Neural progenitor cell (in vitro differentiated cells): ENCODE data around the gene NKAIN2.

Experiments
- CTCF ChIP-seq: fragments of 200-600 bp; sonication (generic); IDR thresholded peaks from 2 replicates; pipeline ENCODE4 v1.5.1; 2017; ENCODE audit warnings: antibody characterized with exemption, mild to moderate bottlenecking
- EZH2phosphoT487 ChIP-seq: fragments of 200-600 bp; sonication (generic); IDR thresholded peaks from 2 replicates; pipeline ENCODE4 v1.6.1; 2017; ENCODE audit warnings: antibody characterized with exemption

- TF ChIP-seq CTCF = peak; percentile 48
- no peak for TF ChIP-seq EZH2phosphoT487
Observed at GRCh38 chr6:124854338-124854922, 1050.8 kb downstream of the NKAIN2 start.
